ENCODE data around the gene CYTH1.

The CYTH1 gene

DNA sequence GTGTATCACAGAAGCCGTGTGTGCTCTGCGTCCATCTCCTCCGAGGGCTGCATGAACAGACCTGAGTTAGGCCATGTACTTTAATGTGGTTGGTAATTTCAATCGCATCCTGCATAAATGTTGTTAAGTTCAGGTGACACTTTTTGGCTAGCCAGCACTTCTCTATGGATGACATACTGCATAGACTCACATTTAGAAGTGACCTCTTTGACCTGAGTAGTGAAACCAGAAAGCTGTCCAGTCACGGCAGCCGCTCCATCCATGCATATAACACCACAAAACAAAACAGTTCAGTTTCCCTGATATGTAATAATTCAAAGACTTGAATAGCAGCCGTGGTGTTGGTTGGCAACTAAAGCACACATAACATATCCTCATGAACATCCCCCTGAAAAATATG lies 94.1 kb downstream of the CYTH1 start:
- TF ChIP-seq TAF1 (IDR thresholded peaks at IDR 0.05; ENCODE audit: low read depth) = no peak
- no peak for TF ChIP-seq RAD21 (IDR thresholded peaks at IDR 0.05; ENCODE audit: low read depth)
- TF ChIP-seq, protein P1, sequence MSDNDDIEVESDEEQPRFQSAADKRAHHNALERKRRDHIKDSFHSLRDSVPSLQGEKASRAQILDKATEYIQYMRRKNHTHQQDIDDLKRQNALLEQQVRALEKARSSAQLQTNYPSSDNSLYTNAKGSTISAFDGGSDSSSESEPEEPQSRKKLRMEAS (IDR thresholded peaks at IDR 0.05) = no peak
- no peak for TF ChIP-seq NFIC (IDR thresholded peaks at IDR 0.05)
- TF ChIP-seq TCF12 (IDR thresholded peaks at IDR 0.05; ENCODE audit: low read depth) = no peak
- no peak for TF ChIP-seq TEAD4 (IDR thresholded peaks at IDR 0.05)

DNA sequence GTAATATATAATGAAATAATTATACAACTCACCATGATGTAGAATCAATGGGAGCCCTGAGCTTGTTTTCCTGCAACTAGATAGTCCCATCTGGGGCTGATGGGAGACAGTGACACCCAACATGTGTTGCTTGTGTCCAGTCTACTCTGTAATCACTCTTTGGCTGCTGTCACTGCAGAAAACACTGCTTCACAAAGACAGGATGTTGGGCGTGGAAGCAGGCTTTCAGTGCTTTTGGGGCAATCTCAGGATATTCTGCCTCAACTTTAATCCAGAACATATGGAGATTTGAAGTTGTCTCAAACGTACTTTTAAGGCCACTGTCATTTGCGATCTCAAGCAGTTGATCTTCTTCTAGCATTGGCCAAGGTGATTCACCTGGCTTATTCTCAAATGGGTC lies 94.9 kb downstream of the CYTH1 start:
- TF ChIP-seq FOXM1 (IDR thresholded peaks at IDR 0.05; ENCODE audit: borderline replicate concordance, low read depth) (no peak), CREB1 (IDR thresholded peaks at IDR 0.05; ENCODE audit: low read depth) (no peak), CEBPB (IDR thresholded peaks at IDR 0.05) (no peak), EP300 (IDR thresholded peaks at IDR 0.05; ENCODE audit: borderline replicate concordance) (no peak), RAD21 (IDR thresholded peaks at IDR 0.05; ENCODE audit: low read depth) (no peak), TAF1 (IDR thresholded peaks at IDR 0.05; ENCODE audit: low read depth) (no peak), TCF12 (IDR thresholded peaks at IDR 0.05; ENCODE audit: low read depth) (no peak), YY1 (IDR thresholded peaks at IDR 0.05; ENCODE audit: low read depth) (no peak), TEAD4 (IDR thresholded peaks at IDR 0.05) (no peak), ZBTB7A (IDR thresholded peaks at IDR 0.05; ENCODE audit: low read depth) (no peak)
- TF ChIP-seq, protein P1 (IDR thresholded peaks at IDR 0.05) = no peak
- TF ChIP-seq, protein P2, sequence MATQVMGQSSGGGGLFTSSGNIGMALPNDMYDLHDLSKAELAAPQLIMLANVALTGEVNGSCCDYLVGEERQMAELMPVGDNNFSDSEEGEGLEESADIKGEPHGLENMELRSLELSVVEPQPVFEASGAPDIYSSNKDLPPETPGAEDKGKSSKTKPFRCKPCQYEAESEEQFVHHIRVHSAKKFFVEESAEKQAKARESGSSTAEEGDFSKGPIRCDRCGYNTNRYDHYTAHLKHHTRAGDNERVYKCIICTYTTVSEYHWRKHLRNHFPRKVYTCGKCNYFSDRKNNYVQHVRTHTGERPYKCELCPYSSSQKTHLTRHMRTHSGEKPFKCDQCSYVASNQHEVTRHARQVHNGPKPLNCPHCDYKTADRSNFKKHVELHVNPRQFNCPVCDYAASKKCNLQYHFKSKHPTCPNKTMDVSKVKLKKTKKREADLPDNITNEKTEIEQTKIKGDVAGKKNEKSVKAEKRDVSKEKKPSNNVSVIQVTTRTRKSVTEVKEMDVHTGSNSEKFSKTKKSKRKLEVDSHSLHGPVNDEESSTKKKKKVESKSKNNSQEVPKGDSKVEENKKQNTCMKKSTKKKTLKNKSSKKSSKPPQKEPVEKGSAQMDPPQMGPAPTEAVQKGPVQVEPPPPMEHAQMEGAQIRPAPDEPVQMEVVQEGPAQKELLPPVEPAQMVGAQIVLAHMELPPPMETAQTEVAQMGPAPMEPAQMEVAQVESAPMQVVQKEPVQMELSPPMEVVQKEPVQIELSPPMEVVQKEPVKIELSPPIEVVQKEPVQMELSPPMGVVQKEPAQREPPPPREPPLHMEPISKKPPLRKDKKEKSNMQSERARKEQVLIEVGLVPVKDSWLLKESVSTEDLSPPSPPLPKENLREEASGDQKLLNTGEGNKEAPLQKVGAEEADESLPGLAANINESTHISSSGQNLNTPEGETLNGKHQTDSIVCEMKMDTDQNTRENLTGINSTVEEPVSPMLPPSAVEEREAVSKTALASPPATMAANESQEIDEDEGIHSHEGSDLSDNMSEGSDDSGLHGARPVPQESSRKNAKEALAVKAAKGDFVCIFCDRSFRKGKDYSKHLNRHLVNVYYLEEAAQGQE (IDR thresholded peaks at IDR 0.05; ENCODE audit: low read depth) = no peak

DNA sequence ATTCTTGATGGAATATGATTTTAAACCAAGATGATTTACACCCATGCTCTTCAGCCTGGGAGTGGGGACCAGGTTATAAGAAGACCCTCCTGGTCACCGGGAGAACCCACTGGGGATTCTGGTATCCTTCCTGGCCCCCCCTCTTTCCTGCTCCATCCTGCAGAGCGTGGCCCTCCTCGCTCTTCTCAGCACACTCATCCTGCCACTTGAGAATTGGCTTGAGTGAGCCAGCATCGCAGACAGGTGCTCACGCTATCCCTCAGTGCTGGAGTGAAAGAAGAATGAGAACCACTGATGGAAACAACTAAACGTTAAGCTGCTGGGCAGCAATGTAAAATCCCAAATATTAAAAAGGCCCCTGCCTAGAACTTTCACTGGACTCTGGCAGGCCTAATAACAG lies 98.0 kb downstream of the CYTH1 start:
- TF ChIP-seq CREB1 (IDR thresholded peaks at IDR 0.05; ENCODE audit: low read depth) (no peak), RAD21 (IDR thresholded peaks at IDR 0.05; ENCODE audit: low read depth) (no peak)
- TF ChIP-seq, protein P2 (IDR thresholded peaks at IDR 0.05; ENCODE audit: low read depth) = no peak

DNA sequence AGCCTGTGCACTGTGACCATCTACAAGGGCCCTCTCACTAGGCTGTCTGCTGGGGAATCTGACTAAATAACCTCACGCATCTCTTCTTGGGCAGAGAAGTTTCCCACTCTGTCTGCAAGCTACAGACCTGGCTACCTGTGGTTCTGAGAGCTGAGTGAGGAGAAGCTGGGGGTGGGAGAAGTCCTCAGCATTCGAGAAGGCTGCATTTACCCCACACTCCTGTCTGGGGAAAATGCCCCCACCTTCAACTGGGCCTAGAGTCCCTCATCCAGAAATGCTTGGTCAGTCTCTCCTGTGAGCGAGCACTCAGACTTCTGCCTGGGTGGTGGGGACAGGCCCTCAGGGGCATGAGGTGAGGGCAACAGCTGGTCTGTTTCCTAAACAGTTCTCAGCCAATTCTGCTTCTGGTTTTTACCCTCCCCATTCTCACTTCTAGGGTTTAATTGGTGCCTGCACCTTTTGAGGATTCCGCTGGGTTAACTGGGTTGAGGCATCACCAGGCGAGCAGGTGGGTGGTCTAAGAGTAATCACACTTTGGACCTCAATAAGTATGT lies 98.6 kb downstream of the CYTH1 start:
- TF ChIP-seq EGR1 (IDR thresholded peaks at IDR 0.05) (no peak), TCF12 (IDR thresholded peaks at IDR 0.05; ENCODE audit: low read depth) (no peak), EP300 (IDR thresholded peaks at IDR 0.05; ENCODE audit: borderline replicate concordance) (no peak), ZBTB7A (IDR thresholded peaks at IDR 0.05; ENCODE audit: low read depth) (no peak), NFIC (IDR thresholded peaks at IDR 0.05) (no peak), YY1 (IDR thresholded peaks at IDR 0.05; ENCODE audit: low read depth) (no peak), TAF1 (IDR thresholded peaks at IDR 0.05; ENCODE audit: low read depth) (no peak), CEBPB (IDR thresholded peaks at IDR 0.05) (no peak), CREB1 (IDR thresholded peaks at IDR 0.05; ENCODE audit: low read depth) (no peak), RAD21 (IDR thresholded peaks at IDR 0.05; ENCODE audit: low read depth) (no peak), FOXM1 (IDR thresholded peaks at IDR 0.05; ENCODE audit: borderline replicate concordance, low read depth) (no peak), TEAD4 (IDR thresholded peaks at IDR 0.05) (no peak)
- TF ChIP-seq, protein P1 (IDR thresholded peaks at IDR 0.05) = no peak
- TF ChIP-seq, protein P3, sequence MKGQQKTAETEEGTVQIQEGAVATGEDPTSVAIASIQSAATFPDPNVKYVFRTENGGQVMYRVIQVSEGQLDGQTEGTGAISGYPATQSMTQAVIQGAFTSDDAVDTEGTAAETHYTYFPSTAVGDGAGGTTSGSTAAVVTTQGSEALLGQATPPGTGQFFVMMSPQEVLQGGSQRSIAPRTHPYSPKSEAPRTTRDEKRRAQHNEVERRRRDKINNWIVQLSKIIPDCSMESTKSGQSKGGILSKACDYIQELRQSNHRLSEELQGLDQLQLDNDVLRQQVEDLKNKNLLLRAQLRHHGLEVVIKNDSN (IDR thresholded peaks at IDR 0.05) = no peak
- TF ChIP-seq, protein P2 (IDR thresholded peaks at IDR 0.05; ENCODE audit: low read depth) = no peak

DNA sequence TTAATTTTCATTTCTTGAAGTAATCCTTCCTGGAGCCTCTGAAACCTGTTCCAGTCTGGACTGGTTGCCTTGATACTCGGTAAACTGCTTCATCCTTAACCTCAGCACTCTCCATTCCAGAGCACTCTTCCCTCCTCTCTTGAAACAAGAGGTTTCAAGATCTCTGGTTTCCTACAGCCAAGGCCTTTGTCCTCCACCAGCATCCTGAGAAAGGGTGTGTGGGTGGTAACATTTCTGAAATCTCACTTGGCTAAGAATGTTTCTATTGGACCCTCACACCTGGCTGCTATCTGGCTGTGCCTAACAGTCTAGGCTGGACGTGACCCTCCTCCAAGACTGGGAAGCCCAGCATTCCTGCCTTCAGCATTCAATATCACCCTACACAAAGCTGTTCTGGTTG lies 99.7 kb downstream of the CYTH1 start:
- TF ChIP-seq TCF12 (IDR thresholded peaks at IDR 0.05; ENCODE audit: low read depth) = no peak
- TF ChIP-seq, protein P1 (IDR thresholded peaks at IDR 0.05) = no peak
- TF ChIP-seq CREB1 (IDR thresholded peaks at IDR 0.05; ENCODE audit: low read depth) = no peak
- TF ChIP-seq NFIC (IDR thresholded peaks at IDR 0.05) = no peak
- TF ChIP-seq FOXM1 (IDR thresholded peaks at IDR 0.05; ENCODE audit: borderline replicate concordance, low read depth) = no peak
- no peak for TF ChIP-seq EP300 (IDR thresholded peaks at IDR 0.05; ENCODE audit: borderline replicate concordance)
- TF ChIP-seq TEAD4 (IDR thresholded peaks at IDR 0.05) = no peak
- TF ChIP-seq, protein P3 (IDR thresholded peaks at IDR 0.05) = no peak
- no peak for TF ChIP-seq YY1 (IDR thresholded peaks at IDR 0.05; ENCODE audit: low read depth)
- TF ChIP-seq, protein P2 (IDR thresholded peaks at IDR 0.05; ENCODE audit: low read depth) = no peak
- TF ChIP-seq RAD21 (IDR thresholded peaks at IDR 0.05; ENCODE audit: low read depth) = no peak
- TF ChIP-seq CEBPB (IDR thresholded peaks at IDR 0.05) = no peak
- no peak for TF ChIP-seq ZBTB7A (IDR thresholded peaks at IDR 0.05; ENCODE audit: low read depth)
- TF ChIP-seq TAF1 (IDR thresholded peaks at IDR 0.05; ENCODE audit: low read depth) = no peak
- TF ChIP-seq EGR1 (IDR thresholded peaks at IDR 0.05) = no peak

Data from Ishikawa (cell line).